K562 (cell line): ENCODE data around the gene LRP10. TPM values are rescaled to one million over a fixed set of nuclear protein-coding genes. Genes with fewer than 3 reads are reported as not detected.
A peak's percentile ranks its signal among the peaks of the same experiment; 100 is the strongest.

ENCODE experiments used
- ATAC-seq: fragments of 200-7000 bp; cut with Tn5 transposase; 3 replicates; pipeline ENCODE4 v1.9.1; 2020; ENCODE audit warnings: moderate library complexity
- BruUV-seq: library from RNA; stranded (reverse); fragments of 400-500 nt; replicated peaks from 2 replicates; lab custom pipeline; 2021; lab: Mats Ljungman, UMichigan
- CTCF ChIA-PET: fragments of 300-600 bp; formaldehyde crosslinking; extraction: SDS; loops from one replicate; lab custom pipeline; 2021; ENCODE audit warnings: low intra/inter-chr PET ratio; lab: Yijun Ruan, JAX
- POLR2A ChIA-PET: fragments of 300-600, 350-650 bp; sonication (Branson Sonifier 250); formaldehyde crosslinking; extraction: SDS; loops from one replicate; lab custom pipeline; 2021; ENCODE audit warnings: antibody characterized with exemption, inconsistent platforms; lab: Yijun Ruan, JAX
- DNase-seq, 4 experiments: peaks; one replicate each; pipeline versions ENCODE4 v3.0.0 to v3.0.0-alpha.2; 2011 to 2018; ENCODE audit warnings: low spot score in 3 of 4, mixed read lengths in 3 of 4; ENCODE audit errors: extremely low read depth in 1 of 4
- FAIRE-seq: peaks from 2 replicates; lab custom pipeline; 2011; peaks lifted over from hg19 to GRCh38; lab: Jason Lieb, UNC
- H2AFZ ChIP-seq: 2 replicates; pipeline ENCODE4 v1.6.0; 2011; ENCODE audit warnings: low read depth, low read length, control low read depth, inconsistent platforms
- H3K27ac ChIP-seq: fragments of 200-600 bp; 3 replicates; pipeline ENCODE4 v1.8.0; 2011; ENCODE audit warnings: low read depth, mild to moderate bottlenecking, control low read depth, inconsistent platforms, low read length, moderate library complexity, mixed read lengths; ENCODE audit errors: extremely low read depth
- H3K27me3 ChIP-seq, 2 experiments: fragments of 300-600 bp in 1 of 2; 2 replicates in 1 of 2; 3 replicates in 1 of 2; pipeline versions ENCODE4 v1.6.0 to v1.8.0; 2011; ENCODE audit warnings: inconsistent platforms in 2 of 2, low read length in 2 of 2, mild to moderate bottlenecking in 1 of 2, mixed read lengths in 1 of 2, moderate library complexity in 1 of 2; ENCODE audit not compliant: control insufficient read depth in 2 of 2, insufficient read depth in 2 of 2
- H3K36me3 ChIP-seq: fragments of 300-600 bp; 3 replicates; pipeline ENCODE4 v1.8.0; 2011; ENCODE audit warnings: mild to moderate bottlenecking, low read length, inconsistent platforms; ENCODE audit not compliant: control insufficient read depth, insufficient read depth
- H3K4me1 ChIP-seq, 2 experiments: fragments of 200-600 bp in 1 of 2; replicated peaks in 1 of 2; 2 replicates in 1 of 2; 3 replicates in 1 of 2; pipeline versions ENCODE4 v1.5.1 to v1.8.0; 2011; ENCODE audit warnings: inconsistent platforms in 2 of 2, low read length in 2 of 2, mild to moderate bottlenecking in 1 of 2, mixed read lengths in 1 of 2, moderate library complexity in 1 of 2; ENCODE audit not compliant: control insufficient read depth in 2 of 2, insufficient read depth in 2 of 2
- H3K4me2 ChIP-seq: 2 replicates; pipeline ENCODE4 v1.6.1; 2011; ENCODE audit warnings: low read length, control low read depth, inconsistent platforms, mixed read lengths; ENCODE audit not compliant: insufficient read depth
- H3K4me3 ChIP-seq: fragments of 200-600 bp; sonication (generic), shearing (Covaris generic); 2 replicates; pipeline ENCODE4 v1.5.1; 2016; ENCODE audit warnings: control low read depth, inconsistent platforms
- H3K79me2 ChIP-seq: fragments of 200-600 bp; 3 replicates; pipeline ENCODE4 v1.8.0; 2011; ENCODE audit warnings: low read length, inconsistent platforms; ENCODE audit not compliant: control insufficient read depth, insufficient read depth
- H3K9ac ChIP-seq, 2 experiments: 2 replicates each; pipeline versions ENCODE4 v1.6.0 to v1.6.1; 2011; ENCODE audit warnings: low read depth in 2 of 2, low read length in 2 of 2, control low read depth in 1 of 2, inconsistent platforms in 1 of 2, mild to moderate bottlenecking in 1 of 2, mixed read lengths in 1 of 2; ENCODE audit not compliant: insufficient read depth in 1 of 2
- H3K9me1 ChIP-seq: one replicate; pipeline ENCODE4 v1.6.0; 2011; ENCODE audit warnings: inconsistent platforms, mild to moderate bottlenecking, low read length, moderate library complexity; ENCODE audit not compliant: control insufficient read depth, insufficient read depth
- H3K9me3 ChIP-seq: replicated peaks from 2 replicates; pipeline ENCODE4 v1.5.1; 2011; ENCODE audit warnings: low read depth, low read length, inconsistent platforms; ENCODE audit not compliant: control insufficient read depth, insufficient read depth
- H4K20me1 ChIP-seq: replicated peaks from 2 replicates; pipeline ENCODE4 v1.6.1; 2011; ENCODE audit warnings: low read length, inconsistent platforms, mixed read lengths; ENCODE audit not compliant: control insufficient read depth, insufficient read depth
- CBFA2T2 ChIP-seq: fragments of 450-650 bp; conservative IDR thresholded peaks from 2 replicates; pipeline ENCODE4 v1.6.1; 2017; ENCODE audit warnings: mild to moderate bottlenecking
- CREB5 ChIP-seq: fragments of 250-450 bp; sonication (Bioruptor Pico); IDR thresholded peaks from 2 replicates; pipeline ENCODE4 v1.5.0; 2020; ENCODE audit warnings: mild to moderate bottlenecking
- CTCFL ChIP-seq: IDR thresholded peaks from 2 replicates; pipeline ENCODE4 v1.6.1; 2011; ENCODE audit warnings: borderline replicate concordance, low read depth, mild to moderate bottlenecking, moderate library complexity, low read length; ENCODE audit not compliant: insufficient read depth, poor library complexity, severe bottlenecking
- KDM4B ChIP-seq, 2 experiments: fragments of 450-650 bp in 1 of 2; sonication (generic) in 1 of 2; IDR thresholded peaks; 2 replicates each; pipeline ENCODE4 v1.6.1; 2016 to 2017; ENCODE audit warnings: borderline replicate concordance in 2 of 2, antibody characterized with exemption in 1 of 2, low read depth in 1 of 2, mild to moderate bottlenecking in 1 of 2
- PHTF2 ChIP-seq: fragments of 250-450 bp; sonication (Bioruptor Pico); IDR thresholded peaks from 2 replicates; pipeline ENCODE4 v1.5.0; 2021; ENCODE audit warnings: mild to moderate bottlenecking
- SFPQ ChIP-seq: fragments of 200-400 bp; formaldehyde crosslinking; IDR thresholded peaks from 2 replicates; pipeline ENCODE4 v1.6.1; 2017; ENCODE audit warnings: mild to moderate bottlenecking, low read depth, low read length, moderate library complexity
- SIN3B ChIP-seq: fragments of 450-650 bp; IDR thresholded peaks from 2 replicates; pipeline ENCODE4 v1.6.1; 2017; ENCODE audit warnings: low read depth, mild to moderate bottlenecking, moderate library complexity
- ZNF707 ChIP-seq: fragments of 250-450 bp; sonication (Bioruptor Pico); conservative IDR thresholded peaks from 2 replicates; pipeline ENCODE4 v1.8.0; 2022; ENCODE audit warnings: inconsistent platforms, mild to moderate bottlenecking, moderate library complexity
- WGBS: fragments of 100-300 bp; shearing (Covaris generic); methylation state at CpG from one replicate; pipeline ENCODE4 v1.1.6; 2016; ENCODE audit warnings: low coverage, mixed read lengths; ENCODE audit not compliant: insufficient coverage; ENCODE audit errors: missing lambda C conversion rate; 5-methylcytosine and 5-hydroxymethylcytosine counted together
- in situ Hi-C: fragments of 300-500 bp; cut with MboI; formaldehyde crosslinking; loops from 4 replicates; pipeline ENCODE4 v1.15.0; 2018; ENCODE audit warnings: inconsistent platforms, mixed read lengths
- intact Hi-C: fragments of 100-400 bp; cut with micrococcal nuclease; formaldehyde crosslinking; loops from 2 replicates; pipeline ENCODE4 v1.14.2; 2022
- polyA plus RNA-seq, 8 experiments: library from polyadenylated mRNA; depleted of rRNA in 4 of 8; stranded (reverse) in 5 of 8; unstranded in 3 of 8; fragments of >200 nt; fragmentation: Nextera tagmentation in 2 of 8; fragmentation: Illumina TruSeq in 1 of 8; extraction: Ambion mirVana in 2 of 8; extraction: Trizol in 1 of 8; gene quantifications; 2 replicates each; pipeline versions ENCODE4 v1.2.1 to v1.2.3, GENCODE V29; 2011 to 2014; ENCODE audit warnings: inconsistent platforms in 1 of 8, missing spikeins in 1 of 8
- total RNA-seq, 7 experiments: library from RNA; depleted of rRNA in 6 of 7; stranded (reverse); fragments of >200 nt in 6 of 7; fragmentation: Illumina TruSeq in 2 of 7; extraction: Trizol in 2 of 7; gene quantifications; 2 replicates each; pipeline versions ENCODE4 v1.2.1 to v1.2.3, GENCODE V29; 2011 to 2021; ENCODE audit warnings: low replicate concordance in 1 of 7
- TF ChIP-seq, protein P1 (sequence below): fragments of 250-450 bp; sonication (Bioruptor Pico); IDR thresholded peaks from 2 replicates; pipeline ENCODE4 v1.5.0; 2020; ENCODE audit warnings: mild to moderate bottlenecking, borderline replicate concordance

LRP10 gene
- total and polyA plus RNA-seq, 9 of the 15 experiments (the other 6 are each of a cell fraction or from before 2014, with no cell fraction given): 1.3 to 45.5 (median 10.9) TPM

GRCh38 chr14:22838631-22839041 is 32.9 kb upstream of the LRP10 start (continued):
- no peak for TF ChIP-seq SFPQ
- TF ChIP-seq PHTF2: no peak
- TF ChIP-seq SIN3B: no peak
- no peak for TF ChIP-seq CBFA2T2

DNA sequence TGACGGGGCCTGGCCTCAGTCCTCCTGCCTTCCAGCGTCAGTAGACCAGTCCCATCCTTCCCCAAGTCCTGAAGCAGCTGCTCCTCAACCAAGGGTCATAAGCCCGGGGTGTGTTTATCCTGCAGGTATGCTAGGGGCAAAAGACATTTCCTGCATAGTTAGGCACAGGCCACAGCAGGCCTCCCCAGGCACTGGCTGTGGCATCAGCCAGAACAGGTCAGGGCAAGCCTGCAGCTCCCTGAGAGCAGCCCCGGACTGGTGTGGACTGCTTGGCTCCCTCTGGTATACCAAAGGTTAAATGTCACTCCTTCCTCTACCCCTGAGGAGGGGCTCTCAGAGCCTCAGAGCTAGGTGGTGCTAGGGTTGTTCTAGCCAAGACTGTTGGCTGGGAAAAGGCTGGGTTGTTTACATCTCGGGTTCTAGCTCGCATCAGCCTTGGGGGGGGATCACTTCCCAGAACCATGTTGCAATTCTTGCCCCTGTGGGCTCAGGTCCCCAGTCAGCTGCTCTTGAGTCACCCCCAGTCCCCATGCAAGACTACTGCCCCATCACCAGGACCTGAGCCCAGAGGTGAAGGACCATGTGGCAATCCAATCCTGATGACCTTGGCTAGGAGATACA is 32.3 kb upstream of the LRP10 start:
- no peak for DNase-seq
- Histone ChIP-seq H3K4me2 (no peak overlapping the region), H2AFZ (no peak overlapping the region), H3K4me1 (peaks cover 0 to 14% of the 10 kb centered on the region in 2 experiments; a peak in 1 of 5 replicates), H3K79me2 (no peaks in the 10 kb centered on the region), H3K27ac (no peak overlapping the region), H3K27me3 (no peaks in the 10 kb centered on the region), H3K9me3 (no peaks in the 10 kb centered on the region), H3K9me1 (no peaks in the 10 kb centered on the region), H4K20me1 (no peaks in the 10 kb centered on the region), H3K36me3 (peaks cover 15% of the 10 kb centered on the region; the same call in 2 of the 3 replicates), H3K9ac (peak overlapping the region in 1 of 2 experiments; percentile 62; a peak in 1 of 4 replicates), H3K4me3 (no peak overlapping the region)
- intact Hi-C loops (no loop called here), in situ Hi-C loops (no loop called here)
- ATAC-seq: no peak
- 68% methylated on average over 6 of the region's 6 CpGs for WGBS
- no TSS peak for BruUV-seq
- CTCF ChIA-PET: no interaction called here
- TF ChIP-seq CTCFL: no peak
- TF ChIP-seq, protein P1, sequence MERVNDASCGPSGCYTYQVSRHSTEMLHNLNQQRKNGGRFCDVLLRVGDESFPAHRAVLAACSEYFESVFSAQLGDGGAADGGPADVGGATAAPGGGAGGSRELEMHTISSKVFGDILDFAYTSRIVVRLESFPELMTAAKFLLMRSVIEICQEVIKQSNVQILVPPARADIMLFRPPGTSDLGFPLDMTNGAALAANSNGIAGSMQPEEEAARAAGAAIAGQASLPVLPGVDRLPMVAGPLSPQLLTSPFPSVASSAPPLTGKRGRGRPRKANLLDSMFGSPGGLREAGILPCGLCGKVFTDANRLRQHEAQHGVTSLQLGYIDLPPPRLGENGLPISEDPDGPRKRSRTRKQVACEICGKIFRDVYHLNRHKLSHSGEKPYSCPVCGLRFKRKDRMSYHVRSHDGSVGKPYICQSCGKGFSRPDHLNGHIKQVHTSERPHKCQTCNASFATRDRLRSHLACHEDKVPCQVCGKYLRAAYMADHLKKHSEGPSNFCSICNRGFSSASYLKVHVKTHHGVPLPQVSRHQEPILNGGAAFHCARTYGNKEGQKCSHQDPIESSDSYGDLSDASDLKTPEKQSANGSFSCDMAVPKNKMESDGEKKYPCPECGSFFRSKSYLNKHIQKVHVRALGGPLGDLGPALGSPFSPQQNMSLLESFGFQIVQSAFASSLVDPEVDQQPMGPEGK (CRISPR knock-in tag): no peak
- no peak for TF ChIP-seq ZNF707 (CRISPR knock-in tag)
- no peak for TF ChIP-seq CREB5 (CRISPR knock-in tag)
- TF ChIP-seq KDM4B (IDR thresholded peaks at IDR 0.05; ENCODE audit: borderline replicate concordance in 2 of 2, low read depth in 1 of 2): no peak
- POLR2A ChIA-PET: interaction anchor here (0.6 to 1.5 kb wide), 9 partner anchors 9 to 483 kb away, joined by 3 to 10 read pairs (median 3); partner anchors contain the start of genes LRP10 and MRPL52
- no peak for FAIRE-seq
